ENCODE data around the gene OR4D2.

- no peak for TF ChIP-seq CTCF (IDR thresholded peaks at IDR 0.05; ENCODE audit: insufficient read depth, low read length, poor library complexity, severe bottlenecking)
- TF ChIP-seq EZH2phosphoT487 (conservative IDR thresholded peaks at IDR 0.05; ENCODE audit: low read length) = no peak
These were observed 47.3 kb upstream of the OR4D2 start for GRCh38 chr17:58119491-58119890.
